Right atrium auricular region (tissue), 2 donors: ENCODE measurements around the gene GABRG3. TPM values are rescaled to one million over a fixed set of nuclear protein-coding genes. Genes with fewer than 3 reads are reported as not detected.

Experiments used
- DNase-seq: peaks from one replicate; pipeline ENCODE4 v3.0.0-alpha.2; 2019; ENCODE audit warnings: low spot score
- H3K27ac ChIP-seq, 2 donors: fragments of 200-600 bp; sonication (generic); 1 replicate in 1 of 2; 2 replicates in 1 of 2; pipeline ENCODE4 v1.5.1; 2016 to 2019
- H3K27me3 ChIP-seq, 2 donors: fragments of 200-600 bp; sonication (generic); one replicate each; pipeline versions ENCODE4 v1.5.1 to v1.6.0; 2017 to 2019
- H3K36me3 ChIP-seq: fragments of 200-600 bp; sonication (generic); one replicate; pipeline ENCODE4 v1.5.1; 2016
- H3K4me1 ChIP-seq, 2 donors: fragments of 200-600 bp; sonication (generic); one replicate each; pipeline versions ENCODE4 v1.5.1 to v1.6.0; 2017 to 2019
- H3K4me3 ChIP-seq, 2 donors: fragments of 200-600 bp; sonication (generic); 1 replicate in 1 of 2; 2 replicates in 1 of 2; pipeline ENCODE4 v1.5.1; 2017 to 2019; ENCODE audit warnings: mild to moderate bottlenecking in 1 of 2, moderate library complexity in 1 of 2
- H3K9me3 ChIP-seq, 2 donors: fragments of 200-600 bp; sonication (generic); one replicate each; pipeline ENCODE4 v1.5.1; 2019
- CTCF ChIP-seq, 2 donors: fragments of 200-600 bp; sonication (generic); IDR thresholded peaks; one replicate each; pipeline ENCODE4 v1.5.1; 2019; ENCODE audit warnings: antibody characterized with exemption in 2 of 2
- total RNA-seq, 2 donors: library from RNA; depleted of rRNA; stranded (reverse); fragments of >200 nt; gene quantifications; one replicate each; pipeline ENCODE4 v1.1.0, GENCODE V29; 2016

Gene GABRG3
- total RNA-seq, 2 donors from 2014 or later, result not detected

DNA sequence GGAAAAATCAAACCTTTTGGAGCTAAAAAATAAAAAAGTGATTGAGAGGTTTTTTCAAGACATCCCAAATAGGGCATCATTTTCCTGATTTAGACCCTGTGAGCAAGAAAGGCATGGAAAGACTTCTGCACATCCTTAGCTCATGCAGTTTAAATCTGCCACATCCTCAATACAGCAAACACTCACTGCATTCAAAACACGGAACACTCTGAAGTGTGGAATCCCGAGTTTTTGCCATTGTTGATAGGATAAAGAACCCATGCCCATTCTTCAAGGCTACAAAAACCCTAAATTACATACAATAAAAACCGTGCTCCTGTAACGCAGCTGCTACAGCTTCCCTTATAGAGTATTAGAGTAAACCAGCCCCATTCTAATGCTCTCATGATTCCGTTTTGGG is 346.8 kb downstream of the GABRG3 start:
- Histone ChIP-seq H3K9me3 (no peaks in the 10 kb centered on the region), H3K27ac (no peak overlapping the region), H3K27me3 (no peaks in the 10 kb centered on the region), H3K4me3 (no peak overlapping the region), H3K4me1 (no peaks in the 10 kb centered on the region), H3K36me3 (no peaks in the 10 kb centered on the region)
- TF ChIP-seq CTCF (IDR thresholded peaks at IDR 0.05), result no peak
- DNase-seq, result no peak

DNA sequence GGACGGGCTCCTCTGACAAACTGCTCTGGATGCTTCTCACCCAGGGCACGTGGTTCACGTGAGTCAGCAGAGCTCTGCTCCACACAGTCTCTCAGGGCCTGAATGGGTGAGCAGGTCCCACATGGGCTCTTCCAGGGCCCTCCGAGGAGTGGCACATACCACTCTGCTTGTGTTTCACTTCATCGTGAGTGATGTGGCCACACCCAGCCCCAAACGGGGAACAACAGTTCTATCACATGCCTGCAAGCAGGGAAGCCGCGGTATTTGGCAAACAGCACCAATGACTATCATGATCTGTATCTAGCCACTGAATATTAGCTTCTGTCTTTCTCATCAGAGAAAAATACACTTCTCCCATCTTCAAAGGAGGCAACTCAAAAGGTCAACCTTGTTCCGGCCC is 352.8 kb downstream of the GABRG3 start:
- TF ChIP-seq CTCF (IDR thresholded peaks at IDR 0.05), result no peak
- no peak overlapping the region for H3K27ac ChIP-seq
- no peak for DNase-seq
- no peaks in the 10 kb centered on the region for H3K4me1 ChIP-seq
- H3K27me3 ChIP-seq, result no peaks in the 10 kb centered on the region
- H3K36me3 ChIP-seq, result no peaks in the 10 kb centered on the region
- peaks cover 0 to 5% of the 10 kb centered on the region in 2 donors for H3K9me3 ChIP-seq
- no peak overlapping the region for H3K4me3 ChIP-seq

GRCh38 chr15:27324886-27325615 is 354.1 kb downstream of the GABRG3 start:
- no peaks in the 10 kb centered on the region for H3K36me3 ChIP-seq
- DNase-seq, result no peak
- H3K4me1 ChIP-seq, result no peaks in the 10 kb centered on the region
- no peak overlapping the region for H3K27ac ChIP-seq
- H3K9me3 ChIP-seq, result peaks cover 0 to 5% of the 10 kb centered on the region in 2 donors
- H3K4me3 ChIP-seq, result no peak overlapping the region
- H3K27me3 ChIP-seq, result no peaks in the 10 kb centered on the region
- TF ChIP-seq CTCF (IDR thresholded peaks at IDR 0.05), result no peak

- H3K36me3 ChIP-seq, result no peaks in the 10 kb centered on the region
- TF ChIP-seq CTCF (IDR thresholded peaks at IDR 0.05), result no peak
Observed at GRCh38 chr15:27327467-27328025, 356.6 kb downstream of the GABRG3 start.

DNA sequence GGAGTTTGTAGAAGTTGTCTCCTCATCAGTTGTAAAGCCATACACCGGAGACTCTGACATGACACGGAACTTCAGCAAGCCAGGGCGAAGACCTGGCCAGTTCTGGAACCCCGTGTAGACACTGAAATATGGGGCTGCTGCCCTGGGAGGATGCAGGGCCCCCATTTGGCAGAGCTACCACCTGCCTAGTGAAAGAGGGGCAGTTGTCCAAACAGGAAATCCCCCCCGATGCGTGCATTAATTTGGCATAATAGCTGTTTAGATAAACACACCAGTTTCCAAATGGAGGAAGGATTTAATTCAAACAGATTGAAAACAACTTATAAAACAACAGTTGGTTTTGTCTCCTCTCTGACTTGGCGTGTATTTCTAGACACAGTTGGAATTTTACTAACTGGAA is 357.2 kb downstream of the GABRG3 start:
- no peak overlapping the region for H3K27ac ChIP-seq

More at GRCh38 chr15:27327467-27328025, 356.6 kb downstream of the GABRG3 start:
- peaks cover 0 to 5% of the 10 kb centered on the region in 2 donors for H3K9me3 ChIP-seq
- H3K27ac ChIP-seq, result no peak overlapping the region
- H3K4me3 ChIP-seq, result no peak overlapping the region
- DNase-seq, result no peak
- no peaks in the 10 kb centered on the region for H3K27me3 ChIP-seq
- no peaks in the 10 kb centered on the region for H3K4me1 ChIP-seq

More for the DNA sequence above, 357.2 kb downstream of the GABRG3 start:
- Histone ChIP-seq H3K4me1 (no peaks in the 10 kb centered on the region), H3K36me3 (no peaks in the 10 kb centered on the region), H3K9me3 (peaks cover 0 to 5% of the 10 kb centered on the region in 2 donors), H3K4me3 (no peak overlapping the region), H3K27me3 (no peaks in the 10 kb centered on the region)
- TF ChIP-seq CTCF (IDR thresholded peaks at IDR 0.05), result no peak
- no peak for DNase-seq
